GM23338 (cell line): ENCODE measurements around the gene AKR1C2. TPM values are rescaled to one million over a fixed set of nuclear protein-coding genes. Genes with fewer than 3 reads are reported as not detected.
"Not testable (repeated sequence)": the region's sequence is repeated elsewhere in the genome, so short reads cannot be mapped to it uniquely, and the experiment has no call there.

Experiments used
- ATAC-seq: fragments of 200-7000 bp; cut with Tn5 transposase; 3 replicates; pipeline ENCODE4 v1.9.1; 2020
- DNase-seq: peaks from one replicate; pipeline ENCODE4 v3.0.0-alpha.2; 2015; ENCODE audit warnings: low spot score
- H2AFZ ChIP-seq: fragments of 200-600 bp; sonication (generic); 2 replicates; pipeline ENCODE4 v1.8.0; 2016; ENCODE audit warnings: antibody characterized with exemption, mild to moderate bottlenecking, moderate library complexity
- H3F3A ChIP-seq: fragments of 200-600 bp; sonication (generic); replicated peaks from 2 replicates; pipeline ENCODE4 v1.8.0; 2017; ENCODE audit warnings: antibody characterized with exemption, mixed run types, low read depth
- H3K27ac ChIP-seq: fragments of 200-600 bp; sonication (generic); 2 replicates; pipeline ENCODE4 v1.6.1; 2016; ENCODE audit warnings: low read depth
- H3K27me3 ChIP-seq: fragments of 200-600 bp; sonication (generic); 2 replicates; pipeline ENCODE4 v1.8.0; 2016; ENCODE audit warnings: mild to moderate bottlenecking, mixed run types, moderate library complexity; ENCODE audit not compliant: insufficient read depth
- H3K36me3 ChIP-seq: fragments of 200-600 bp; sonication (generic); 2 replicates; pipeline ENCODE4 v1.8.0; 2016; ENCODE audit warnings: mild to moderate bottlenecking; ENCODE audit not compliant: insufficient read depth
- H3K4me1 ChIP-seq: fragments of 200-600 bp; sonication (generic); 2 replicates; pipeline ENCODE4 v1.8.0; 2016; ENCODE audit warnings: mild to moderate bottlenecking, moderate library complexity; ENCODE audit not compliant: insufficient read depth
- H3K4me2 ChIP-seq: fragments of 200-600 bp; sonication (generic); 2 replicates; pipeline ENCODE4 v1.7.1; 2017; ENCODE audit warnings: mixed run types
- H3K4me3 ChIP-seq: fragments of 200-600 bp; sonication (generic); 2 replicates; pipeline ENCODE4 v1.6.1; 2016; ENCODE audit warnings: mixed run types
- H3K79me2 ChIP-seq: fragments of 200-600 bp; sonication (generic); replicated peaks from 2 replicates; pipeline ENCODE4 v1.8.0; 2017; ENCODE audit warnings: mild to moderate bottlenecking; ENCODE audit not compliant: insufficient read depth
- H3K9me2 ChIP-seq: fragments of 200-600 bp; sonication (generic); 2 replicates; pipeline ENCODE4 v1.8.0; 2017; ENCODE audit not compliant: insufficient read depth
- H4K20me1 ChIP-seq: fragments of 200-600 bp; sonication (generic); replicated peaks from 2 replicates; pipeline ENCODE4 v1.8.0; 2017; ENCODE audit warnings: mild to moderate bottlenecking; ENCODE audit not compliant: insufficient read depth
- H3K27ac Mint-ChIP-seq: 2 replicates; pipeline ENCODE4 v1.8.0; 2020; ENCODE audit warnings: inconsistent platforms, mild to moderate bottlenecking, moderate library complexity, mixed read lengths
- H3K27me3 Mint-ChIP-seq: 3 replicates; pipeline ENCODE4 v1.8.0; 2022; ENCODE audit warnings: low read depth, mild to moderate bottlenecking, moderate library complexity, mixed read lengths, inconsistent platforms; ENCODE audit not compliant: insufficient read depth, poor library complexity
- H3K36me3 Mint-ChIP-seq: 3 replicates; pipeline ENCODE4 v1.8.0; 2021; ENCODE audit warnings: low read depth, mild to moderate bottlenecking, inconsistent platforms, moderate library complexity, mixed read lengths
- H3K4me1 Mint-ChIP-seq: 3 replicates; pipeline ENCODE4 v1.8.0; 2020; ENCODE audit warnings: mild to moderate bottlenecking, inconsistent platforms, mixed read lengths
- H3K4me3 Mint-ChIP-seq: 3 replicates; pipeline ENCODE4 v1.8.0; 2021; ENCODE audit warnings: moderate library complexity, mild to moderate bottlenecking, inconsistent platforms, mixed read lengths
- H3K9me3 Mint-ChIP-seq: 3 replicates; pipeline ENCODE4 v1.8.0; 2020; ENCODE audit warnings: moderate library complexity, mild to moderate bottlenecking, inconsistent platforms, mixed read lengths
- polyA plus RNA-seq: library from polyadenylated mRNA; unstranded; fragments of >200 nt; fragmentation: Nextera tagmentation; extraction: Ambion mirVana; gene quantifications from 2 replicates; pipeline ENCODE4 v1.2.1, GENCODE V29; 2016
- total RNA-seq: library from RNA; depleted of rRNA; stranded (reverse); fragments of >200 nt; shearing (Covaris generic); gene quantifications from 2 replicates; pipeline ENCODE4 v1.2.3, GENCODE V29; 2014
- TF ChIP-seq, protein P1 (sequence below): fragments of 250-450 bp; sonication (Bioruptor Pico); IDR thresholded peaks from 2 replicates; pipeline ENCODE4 v1.5.0; 2020; ENCODE audit warnings: mild to moderate bottlenecking, moderate library complexity

The AKR1C2 gene
- total and polyA plus RNA-seq, 2 experiments from 2014 or later = 0.35 to 0.86 TPM

DNA sequence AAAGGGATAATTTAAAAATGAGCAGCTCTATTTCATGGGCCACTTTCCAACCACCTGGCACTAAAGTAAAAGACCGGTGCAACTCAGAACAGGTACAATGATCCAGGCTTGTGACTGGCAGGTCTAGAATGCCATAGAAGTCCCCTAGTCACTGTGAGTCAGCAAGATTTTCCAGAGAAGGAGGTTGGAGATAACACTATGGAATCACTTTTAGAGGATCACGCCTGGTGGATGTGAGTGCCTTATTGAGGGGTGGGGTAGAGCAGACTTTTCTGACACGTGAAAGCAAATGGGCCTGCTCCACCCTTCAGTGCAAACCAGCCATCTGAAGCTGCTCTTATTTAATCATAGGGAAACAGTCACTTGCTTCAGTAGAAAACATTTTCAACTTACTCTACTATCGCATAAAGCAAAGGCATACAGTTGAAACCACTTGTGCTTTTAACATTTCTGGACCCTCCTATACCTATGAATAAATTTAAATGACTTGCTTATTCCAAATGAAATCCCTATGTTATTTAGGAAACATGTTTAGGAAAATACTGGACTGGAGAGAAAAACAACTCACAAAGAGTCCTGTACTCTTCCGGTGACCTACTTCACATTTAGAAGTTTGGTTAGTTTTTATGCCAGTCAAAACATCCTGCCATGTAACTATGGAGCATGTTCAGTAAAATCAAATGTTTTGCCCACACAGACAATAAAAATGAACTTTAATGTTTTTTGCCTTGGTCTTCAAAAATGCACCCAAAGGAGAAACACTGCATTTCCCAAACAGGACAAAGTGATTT is 61.9 kb downstream of the AKR1C2 start (continued):
- TF ChIP-seq, protein P1, sequence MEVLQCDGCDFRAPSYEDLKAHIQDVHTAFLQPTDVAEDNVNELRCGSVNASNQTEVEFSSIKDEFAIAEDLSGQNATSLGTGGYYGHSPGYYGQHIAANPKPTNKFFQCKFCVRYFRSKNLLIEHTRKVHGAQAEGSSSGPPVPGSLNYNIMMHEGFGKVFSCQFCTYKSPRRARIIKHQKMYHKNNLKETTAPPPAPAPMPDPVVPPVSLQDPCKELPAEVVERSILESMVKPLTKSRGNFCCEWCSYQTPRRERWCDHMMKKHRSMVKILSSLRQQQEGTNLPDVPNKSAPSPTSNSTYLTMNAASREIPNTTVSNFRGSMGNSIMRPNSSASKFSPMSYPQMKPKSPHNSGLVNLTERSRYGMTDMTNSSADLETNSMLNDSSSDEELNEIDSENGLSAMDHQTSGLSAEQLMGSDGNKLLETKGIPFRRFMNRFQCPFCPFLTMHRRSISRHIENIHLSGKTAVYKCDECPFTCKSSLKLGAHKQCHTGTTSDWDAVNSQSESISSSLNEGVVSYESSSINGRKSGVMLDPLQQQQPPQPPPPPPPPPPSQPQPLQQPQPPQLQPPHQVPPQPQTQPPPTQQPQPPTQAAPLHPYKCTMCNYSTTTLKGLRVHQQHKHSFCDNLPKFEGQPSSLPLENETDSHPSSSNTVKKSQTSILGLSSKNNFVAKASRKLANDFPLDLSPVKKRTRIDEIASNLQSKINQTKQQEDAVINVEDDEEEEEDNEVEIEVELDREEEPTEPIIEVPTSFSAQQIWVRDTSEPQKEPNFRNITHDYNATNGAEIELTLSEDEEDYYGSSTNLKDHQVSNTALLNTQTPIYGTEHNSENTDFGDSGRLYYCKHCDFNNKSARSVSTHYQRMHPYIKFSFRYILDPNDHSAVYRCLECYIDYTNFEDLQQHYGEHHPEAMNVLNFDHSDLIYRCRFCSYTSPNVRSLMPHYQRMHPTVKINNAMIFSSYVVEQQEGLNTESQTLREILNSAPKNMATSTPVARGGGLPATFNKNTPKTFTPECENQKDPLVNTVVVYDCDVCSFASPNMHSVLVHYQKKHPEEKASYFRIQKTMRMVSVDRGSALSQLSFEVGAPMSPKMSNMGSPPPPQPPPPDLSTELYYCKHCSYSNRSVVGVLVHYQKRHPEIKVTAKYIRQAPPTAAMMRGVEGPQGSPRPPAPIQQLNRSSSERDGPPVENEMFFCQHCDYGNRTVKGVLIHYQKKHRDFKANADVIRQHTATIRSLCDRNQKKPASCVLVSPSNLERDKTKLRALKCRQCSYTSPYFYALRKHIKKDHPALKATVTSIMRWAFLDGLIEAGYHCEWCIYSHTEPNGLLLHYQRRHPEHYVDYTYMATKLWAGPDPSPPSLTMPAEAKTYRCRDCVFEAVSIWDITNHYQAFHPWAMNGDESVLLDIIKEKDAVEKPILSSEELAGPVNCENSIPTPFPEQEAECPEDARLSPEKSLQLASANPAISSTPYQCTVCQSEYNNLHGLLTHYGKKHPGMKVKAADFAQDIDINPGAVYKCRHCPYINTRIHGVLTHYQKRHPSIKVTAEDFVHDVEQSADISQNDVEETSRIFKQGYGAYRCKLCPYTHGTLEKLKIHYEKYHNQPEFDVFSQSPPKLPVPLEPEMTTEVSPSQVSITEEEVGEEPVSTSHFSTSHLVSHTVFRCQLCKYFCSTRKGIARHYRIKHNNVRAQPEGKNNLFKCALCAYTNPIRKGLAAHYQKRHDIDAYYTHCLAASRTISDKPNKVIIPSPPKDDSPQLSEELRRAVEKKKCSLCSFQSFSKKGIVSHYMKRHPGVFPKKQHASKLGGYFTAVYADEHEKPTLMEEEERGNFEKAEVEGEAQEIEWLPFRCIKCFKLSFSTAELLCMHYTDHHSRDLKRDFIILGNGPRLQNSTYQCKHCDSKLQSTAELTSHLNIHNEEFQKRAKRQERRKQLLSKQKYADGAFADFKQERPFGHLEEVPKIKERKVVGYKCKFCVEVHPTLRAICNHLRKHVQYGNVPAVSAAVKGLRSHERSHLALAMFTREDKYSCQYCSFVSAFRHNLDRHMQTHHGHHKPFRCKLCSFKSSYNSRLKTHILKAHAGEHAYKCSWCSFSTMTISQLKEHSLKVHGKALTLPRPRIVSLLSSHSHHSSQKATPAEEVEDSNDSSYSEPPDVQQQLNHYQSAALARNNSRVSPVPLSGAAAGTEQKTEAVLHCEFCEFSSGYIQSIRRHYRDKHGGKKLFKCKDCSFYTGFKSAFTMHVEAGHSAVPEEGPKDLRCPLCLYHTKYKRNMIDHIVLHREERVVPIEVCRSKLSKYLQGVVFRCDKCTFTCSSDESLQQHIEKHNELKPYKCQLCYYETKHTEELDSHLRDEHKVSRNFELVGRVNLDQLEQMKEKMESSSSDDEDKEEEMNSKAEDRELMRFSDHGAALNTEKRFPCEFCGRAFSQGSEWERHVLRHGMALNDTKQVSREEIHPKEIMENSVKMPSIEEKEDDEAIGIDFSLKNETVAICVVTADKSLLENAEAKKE (CRISPR knock-in tag) = no peak

GRCh38 chr10:4940909-4941308 is 62.7 kb downstream of the AKR1C2 start:
- not testable (repeated sequence) for H3K27me3 ChIP-seq, H2AFZ ChIP-seq, H3K4me2 ChIP-seq, H3K27me3 Mint-ChIP-seq, H3K9me3 Mint-ChIP-seq, DNase-seq, H3K36me3 ChIP-seq, H3K27ac ChIP-seq, ATAC-seq, H3F3A ChIP-seq, H3K4me3 ChIP-seq, H3K4me3 Mint-ChIP-seq, H3K36me3 Mint-ChIP-seq, H3K79me2 ChIP-seq, H3K27ac Mint-ChIP-seq, H4K20me1 ChIP-seq
- H3K9me2 ChIP-seq = peaks cover 11% of the 10 kb centered on the region
- peaks cover 22% of the 10 kb centered on the region for H3K4me1 ChIP-seq
- peaks cover 27% of the 10 kb centered on the region for H3K4me1 Mint-ChIP-seq

DNA sequence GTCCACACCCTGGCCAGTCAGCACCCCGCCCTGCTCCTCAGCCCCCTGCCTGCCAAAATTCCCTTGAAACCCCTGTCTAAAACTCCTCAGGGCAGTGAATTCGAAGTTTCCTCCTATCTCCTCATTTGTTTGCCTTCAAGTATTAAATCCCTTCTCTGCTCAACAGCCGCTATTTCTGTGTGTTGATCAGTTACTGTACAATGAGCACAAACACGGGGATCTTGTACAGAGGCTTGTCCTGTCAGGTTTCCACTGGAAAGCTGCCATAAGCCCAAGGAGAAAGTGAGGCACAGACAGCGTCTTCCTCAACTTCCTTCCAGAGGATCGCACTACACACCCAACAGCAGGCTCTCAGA is 63.6 kb downstream of the AKR1C2 start:
- not testable (repeated sequence) for DNase-seq, H3K4me3 ChIP-seq, H4K20me1 ChIP-seq, ATAC-seq, H3K27me3 ChIP-seq, H3K4me2 ChIP-seq, H3K36me3 ChIP-seq, H3K4me3 Mint-ChIP-seq, H3K27ac Mint-ChIP-seq, H3K9me2 ChIP-seq, H3K27ac ChIP-seq, H3K27me3 Mint-ChIP-seq, H3K79me2 ChIP-seq, H2AFZ ChIP-seq, H3F3A ChIP-seq, H3K36me3 Mint-ChIP-seq
- Mint-ChIP-seq H3K4me1 (peaks cover 18% of the 10 kb centered on the region), H3K9me3 (peaks cover 13% of the 10 kb centered on the region)
- H3K4me1 ChIP-seq = peaks cover 13% of the 10 kb centered on the region
